GM12878 (cell line): ENCODE measurements around the gene EEFSEC.

Experiments
- BCL11A ChIP-seq: IDR thresholded peaks from 2 replicates; pipeline ENCODE4 v1.6.1; 2011; ENCODE audit warnings: low read depth, low read length
- BHLHE40 ChIP-seq, 2 experiments: fragments of 450-650 bp in 1 of 2; IDR thresholded peaks; 2 replicates each; pipeline ENCODE4 v1.6.1; 2011 to 2017; ENCODE audit warnings: low read depth in 2 of 2, borderline replicate concordance in 1 of 2, improper control_type of control experiment in 1 of 2, low read length in 1 of 2, mild to moderate bottlenecking in 1 of 2
- CREM ChIP-seq: IDR thresholded peaks from 2 replicates; pipeline ENCODE4 v1.6.1; 2014; ENCODE audit warnings: antibody characterized with exemption, low read depth
- GATAD2B ChIP-seq: fragments of 450-650 bp; conservative IDR thresholded peaks from 2 replicates; pipeline ENCODE4 v1.6.1; 2017; ENCODE audit warnings: low read depth, mild to moderate bottlenecking, moderate library complexity
- NFYB ChIP-seq: IDR thresholded peaks from 2 replicates; pipeline ENCODE4 v1.6.1; 2011; ENCODE audit warnings: low read depth, mild to moderate bottlenecking, low read length, improper control_type of control experiment, moderate library complexity; ENCODE audit not compliant: insufficient read depth
- NR2C2 ChIP-seq: IDR thresholded peaks from 2 replicates; pipeline ENCODE4 v1.6.1; 2011; ENCODE audit warnings: borderline replicate concordance, low read depth; ENCODE audit not compliant: control insufficient read depth, insufficient read length
- RBBP5 ChIP-seq: fragments of 200-600 bp; sonication (generic); conservative IDR thresholded peaks from 2 replicates; pipeline ENCODE4 v1.6.1; 2016
- TF ChIP-seq, protein P1 (sequence below), 3 experiments: IDR thresholded peaks in 2 of 3; conservative IDR thresholded peaks in 1 of 3; 2 replicates each; pipeline ENCODE4 v1.5.1; 2011; ENCODE audit warnings: low read depth in 3 of 3, low read length in 3 of 3, mild to moderate bottlenecking in 3 of 3, control low read depth in 2 of 3, moderate library complexity in 2 of 3, inconsistent platforms in 1 of 3, mixed read lengths in 1 of 3; ENCODE audit not compliant: control insufficient read depth in 2 of 3, insufficient read depth in 1 of 3; ENCODE audit errors: extremely low read depth in 1 of 3
- TF ChIP-seq, protein P2 (sequence below): IDR thresholded peaks from 2 replicates; pipeline ENCODE4 v1.6.1; 2011; ENCODE audit warnings: low read depth, low read length, improper control_type of control experiment, borderline replicate concordance
- TF ChIP-seq, protein P3 (sequence below): fragments of 450-650 bp; IDR thresholded peaks from 2 replicates; pipeline ENCODE4 v1.6.1; 2016; ENCODE audit warnings: mild to moderate bottlenecking, moderate library complexity, borderline replicate concordance
- TF ChIP-seq, protein P4 (sequence below): IDR thresholded peaks from 2 replicates; pipeline ENCODE4 v1.6.1; 2012; ENCODE audit warnings: improper control_type of control experiment, low read depth, low read length; ENCODE audit not compliant: insufficient replicate concordance
- TF ChIP-seq, protein P5 (sequence below): IDR thresholded peaks from 2 replicates; pipeline ENCODE4 v1.6.1; 2012; ENCODE audit warnings: mild to moderate bottlenecking, low read depth, low read length
- TF ChIP-seq, protein P6 (sequence below): fragments of 450-650 bp; formaldehyde crosslinking; IDR thresholded peaks from 2 replicates; pipeline ENCODE4 v1.4.0; 2020; ENCODE audit warnings: mild to moderate bottlenecking, moderate library complexity

DNA sequence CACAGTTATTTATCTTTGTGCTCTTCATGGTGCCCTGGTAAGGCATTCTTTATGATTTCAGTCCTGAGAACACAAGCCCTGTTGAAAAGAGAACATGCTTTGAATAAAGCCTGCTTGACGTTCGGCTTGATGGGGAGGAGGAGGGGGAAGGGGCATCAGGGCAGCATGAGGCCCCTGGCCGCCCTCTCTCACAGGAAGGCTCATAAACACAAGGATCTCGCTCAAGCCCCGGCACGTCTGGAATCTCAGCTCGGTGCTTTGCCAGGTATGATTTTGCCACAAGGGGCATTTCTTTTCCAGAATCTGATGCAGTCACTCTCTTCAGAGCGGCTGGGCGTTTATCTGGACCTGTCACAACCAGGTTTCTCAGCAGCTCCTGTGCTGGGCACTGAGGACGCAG, 184.0 kb downstream of the EEFSEC start:
- no peak for TF ChIP-seq BCL11A
- TF ChIP-seq, protein P1, sequence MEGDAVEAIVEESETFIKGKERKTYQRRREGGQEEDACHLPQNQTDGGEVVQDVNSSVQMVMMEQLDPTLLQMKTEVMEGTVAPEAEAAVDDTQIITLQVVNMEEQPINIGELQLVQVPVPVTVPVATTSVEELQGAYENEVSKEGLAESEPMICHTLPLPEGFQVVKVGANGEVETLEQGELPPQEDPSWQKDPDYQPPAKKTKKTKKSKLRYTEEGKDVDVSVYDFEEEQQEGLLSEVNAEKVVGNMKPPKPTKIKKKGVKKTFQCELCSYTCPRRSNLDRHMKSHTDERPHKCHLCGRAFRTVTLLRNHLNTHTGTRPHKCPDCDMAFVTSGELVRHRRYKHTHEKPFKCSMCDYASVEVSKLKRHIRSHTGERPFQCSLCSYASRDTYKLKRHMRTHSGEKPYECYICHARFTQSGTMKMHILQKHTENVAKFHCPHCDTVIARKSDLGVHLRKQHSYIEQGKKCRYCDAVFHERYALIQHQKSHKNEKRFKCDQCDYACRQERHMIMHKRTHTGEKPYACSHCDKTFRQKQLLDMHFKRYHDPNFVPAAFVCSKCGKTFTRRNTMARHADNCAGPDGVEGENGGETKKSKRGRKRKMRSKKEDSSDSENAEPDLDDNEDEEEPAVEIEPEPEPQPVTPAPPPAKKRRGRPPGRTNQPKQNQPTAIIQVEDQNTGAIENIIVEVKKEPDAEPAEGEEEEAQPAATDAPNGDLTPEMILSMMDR (IDR thresholded peaks at IDR 0.05 in 2 of 3, conservative IDR thresholded peaks at IDR 0.05 in 1 of 3; ENCODE audit: control insufficient read depth in 2 of 3, extremely low read depth in 1 of 3, insufficient read depth in 1 of 3, low read depth in 3 of 3, low read length in 3 of 3), result no peak
- TF ChIP-seq, protein P2, sequence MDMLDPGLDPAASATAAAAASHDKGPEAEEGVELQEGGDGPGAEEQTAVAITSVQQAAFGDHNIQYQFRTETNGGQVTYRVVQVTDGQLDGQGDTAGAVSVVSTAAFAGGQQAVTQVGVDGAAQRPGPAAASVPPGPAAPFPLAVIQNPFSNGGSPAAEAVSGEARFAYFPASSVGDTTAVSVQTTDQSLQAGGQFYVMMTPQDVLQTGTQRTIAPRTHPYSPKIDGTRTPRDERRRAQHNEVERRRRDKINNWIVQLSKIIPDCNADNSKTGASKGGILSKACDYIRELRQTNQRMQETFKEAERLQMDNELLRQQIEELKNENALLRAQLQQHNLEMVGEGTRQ, result no peak
- TF ChIP-seq GATAD2B, result no peak
- no peak for TF ChIP-seq NR2C2
- TF ChIP-seq, protein P3, sequence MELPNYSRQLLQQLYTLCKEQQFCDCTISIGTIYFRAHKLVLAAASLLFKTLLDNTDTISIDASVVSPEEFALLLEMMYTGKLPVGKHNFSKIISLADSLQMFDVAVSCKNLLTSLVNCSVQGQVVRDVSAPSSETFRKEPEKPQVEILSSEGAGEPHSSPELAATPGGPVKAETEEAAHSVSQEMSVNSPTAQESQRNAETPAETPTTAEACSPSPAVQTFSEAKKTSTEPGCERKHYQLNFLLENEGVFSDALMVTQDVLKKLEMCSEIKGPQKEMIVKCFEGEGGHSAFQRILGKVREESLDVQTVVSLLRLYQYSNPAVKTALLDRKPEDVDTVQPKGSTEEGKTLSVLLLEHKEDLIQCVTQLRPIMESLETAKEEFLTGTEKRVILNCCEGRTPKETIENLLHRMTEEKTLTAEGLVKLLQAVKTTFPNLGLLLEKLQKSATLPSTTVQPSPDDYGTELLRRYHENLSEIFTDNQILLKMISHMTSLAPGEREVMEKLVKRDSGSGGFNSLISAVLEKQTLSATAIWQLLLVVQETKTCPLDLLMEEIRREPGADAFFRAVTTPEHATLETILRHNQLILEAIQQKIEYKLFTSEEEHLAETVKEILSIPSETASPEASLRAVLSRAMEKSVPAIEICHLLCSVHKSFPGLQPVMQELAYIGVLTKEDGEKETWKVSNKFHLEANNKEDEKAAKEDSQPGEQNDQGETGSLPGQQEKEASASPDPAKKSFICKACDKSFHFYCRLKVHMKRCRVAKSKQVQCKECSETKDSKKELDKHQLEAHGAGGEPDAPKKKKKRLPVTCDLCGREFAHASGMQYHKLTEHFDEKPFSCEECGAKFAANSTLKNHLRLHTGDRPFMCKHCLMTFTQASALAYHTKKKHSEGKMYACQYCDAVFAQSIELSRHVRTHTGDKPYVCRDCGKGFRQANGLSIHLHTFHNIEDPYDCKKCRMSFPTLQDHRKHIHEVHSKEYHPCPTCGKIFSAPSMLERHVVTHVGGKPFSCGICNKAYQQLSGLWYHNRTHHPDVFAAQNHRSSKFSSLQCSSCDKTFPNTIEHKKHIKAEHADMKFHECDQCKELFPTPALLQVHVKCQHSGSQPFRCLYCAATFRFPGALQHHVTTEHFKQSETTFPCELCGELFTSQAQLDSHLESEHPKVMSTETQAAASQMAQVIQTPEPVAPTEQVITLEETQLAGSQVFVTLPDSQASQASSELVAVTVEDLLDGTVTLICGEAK, result no peak
- TF ChIP-seq, protein P4, sequence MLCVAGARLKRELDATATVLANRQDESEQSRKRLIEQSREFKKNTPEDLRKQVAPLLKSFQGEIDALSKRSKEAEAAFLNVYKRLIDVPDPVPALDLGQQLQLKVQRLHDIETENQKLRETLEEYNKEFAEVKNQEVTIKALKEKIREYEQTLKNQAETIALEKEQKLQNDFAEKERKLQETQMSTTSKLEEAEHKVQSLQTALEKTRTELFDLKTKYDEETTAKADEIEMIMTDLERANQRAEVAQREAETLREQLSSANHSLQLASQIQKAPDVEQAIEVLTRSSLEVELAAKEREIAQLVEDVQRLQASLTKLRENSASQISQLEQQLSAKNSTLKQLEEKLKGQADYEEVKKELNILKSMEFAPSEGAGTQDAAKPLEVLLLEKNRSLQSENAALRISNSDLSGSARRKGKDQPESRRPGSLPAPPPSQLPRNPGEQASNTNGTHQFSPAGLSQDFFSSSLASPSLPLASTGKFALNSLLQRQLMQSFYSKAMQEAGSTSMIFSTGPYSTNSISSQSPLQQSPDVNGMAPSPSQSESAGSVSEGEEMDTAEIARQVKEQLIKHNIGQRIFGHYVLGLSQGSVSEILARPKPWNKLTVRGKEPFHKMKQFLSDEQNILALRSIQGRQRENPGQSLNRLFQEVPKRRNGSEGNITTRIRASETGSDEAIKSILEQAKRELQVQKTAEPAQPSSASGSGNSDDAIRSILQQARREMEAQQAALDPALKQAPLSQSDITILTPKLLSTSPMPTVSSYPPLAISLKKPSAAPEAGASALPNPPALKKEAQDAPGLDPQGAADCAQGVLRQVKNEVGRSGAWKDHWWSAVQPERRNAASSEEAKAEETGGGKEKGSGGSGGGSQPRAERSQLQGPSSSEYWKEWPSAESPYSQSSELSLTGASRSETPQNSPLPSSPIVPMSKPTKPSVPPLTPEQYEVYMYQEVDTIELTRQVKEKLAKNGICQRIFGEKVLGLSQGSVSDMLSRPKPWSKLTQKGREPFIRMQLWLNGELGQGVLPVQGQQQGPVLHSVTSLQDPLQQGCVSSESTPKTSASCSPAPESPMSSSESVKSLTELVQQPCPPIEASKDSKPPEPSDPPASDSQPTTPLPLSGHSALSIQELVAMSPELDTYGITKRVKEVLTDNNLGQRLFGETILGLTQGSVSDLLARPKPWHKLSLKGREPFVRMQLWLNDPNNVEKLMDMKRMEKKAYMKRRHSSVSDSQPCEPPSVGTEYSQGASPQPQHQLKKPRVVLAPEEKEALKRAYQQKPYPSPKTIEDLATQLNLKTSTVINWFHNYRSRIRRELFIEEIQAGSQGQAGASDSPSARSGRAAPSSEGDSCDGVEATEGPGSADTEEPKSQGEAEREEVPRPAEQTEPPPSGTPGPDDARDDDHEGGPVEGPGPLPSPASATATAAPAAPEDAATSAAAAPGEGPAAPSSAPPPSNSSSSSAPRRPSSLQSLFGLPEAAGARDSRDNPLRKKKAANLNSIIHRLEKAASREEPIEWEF, result no peak
- TF ChIP-seq BHLHE40 (IDR thresholded peaks at IDR 0.05; ENCODE audit: borderline replicate concordance in 1 of 2, low read depth in 2 of 2, low read length in 1 of 2), result no peak
- TF ChIP-seq, protein P5, sequence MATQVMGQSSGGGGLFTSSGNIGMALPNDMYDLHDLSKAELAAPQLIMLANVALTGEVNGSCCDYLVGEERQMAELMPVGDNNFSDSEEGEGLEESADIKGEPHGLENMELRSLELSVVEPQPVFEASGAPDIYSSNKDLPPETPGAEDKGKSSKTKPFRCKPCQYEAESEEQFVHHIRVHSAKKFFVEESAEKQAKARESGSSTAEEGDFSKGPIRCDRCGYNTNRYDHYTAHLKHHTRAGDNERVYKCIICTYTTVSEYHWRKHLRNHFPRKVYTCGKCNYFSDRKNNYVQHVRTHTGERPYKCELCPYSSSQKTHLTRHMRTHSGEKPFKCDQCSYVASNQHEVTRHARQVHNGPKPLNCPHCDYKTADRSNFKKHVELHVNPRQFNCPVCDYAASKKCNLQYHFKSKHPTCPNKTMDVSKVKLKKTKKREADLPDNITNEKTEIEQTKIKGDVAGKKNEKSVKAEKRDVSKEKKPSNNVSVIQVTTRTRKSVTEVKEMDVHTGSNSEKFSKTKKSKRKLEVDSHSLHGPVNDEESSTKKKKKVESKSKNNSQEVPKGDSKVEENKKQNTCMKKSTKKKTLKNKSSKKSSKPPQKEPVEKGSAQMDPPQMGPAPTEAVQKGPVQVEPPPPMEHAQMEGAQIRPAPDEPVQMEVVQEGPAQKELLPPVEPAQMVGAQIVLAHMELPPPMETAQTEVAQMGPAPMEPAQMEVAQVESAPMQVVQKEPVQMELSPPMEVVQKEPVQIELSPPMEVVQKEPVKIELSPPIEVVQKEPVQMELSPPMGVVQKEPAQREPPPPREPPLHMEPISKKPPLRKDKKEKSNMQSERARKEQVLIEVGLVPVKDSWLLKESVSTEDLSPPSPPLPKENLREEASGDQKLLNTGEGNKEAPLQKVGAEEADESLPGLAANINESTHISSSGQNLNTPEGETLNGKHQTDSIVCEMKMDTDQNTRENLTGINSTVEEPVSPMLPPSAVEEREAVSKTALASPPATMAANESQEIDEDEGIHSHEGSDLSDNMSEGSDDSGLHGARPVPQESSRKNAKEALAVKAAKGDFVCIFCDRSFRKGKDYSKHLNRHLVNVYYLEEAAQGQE, result no peak
- no peak for TF ChIP-seq NFYB
- no peak for TF ChIP-seq RBBP5
- no peak for TF ChIP-seq CREM
- TF ChIP-seq, protein P6, sequence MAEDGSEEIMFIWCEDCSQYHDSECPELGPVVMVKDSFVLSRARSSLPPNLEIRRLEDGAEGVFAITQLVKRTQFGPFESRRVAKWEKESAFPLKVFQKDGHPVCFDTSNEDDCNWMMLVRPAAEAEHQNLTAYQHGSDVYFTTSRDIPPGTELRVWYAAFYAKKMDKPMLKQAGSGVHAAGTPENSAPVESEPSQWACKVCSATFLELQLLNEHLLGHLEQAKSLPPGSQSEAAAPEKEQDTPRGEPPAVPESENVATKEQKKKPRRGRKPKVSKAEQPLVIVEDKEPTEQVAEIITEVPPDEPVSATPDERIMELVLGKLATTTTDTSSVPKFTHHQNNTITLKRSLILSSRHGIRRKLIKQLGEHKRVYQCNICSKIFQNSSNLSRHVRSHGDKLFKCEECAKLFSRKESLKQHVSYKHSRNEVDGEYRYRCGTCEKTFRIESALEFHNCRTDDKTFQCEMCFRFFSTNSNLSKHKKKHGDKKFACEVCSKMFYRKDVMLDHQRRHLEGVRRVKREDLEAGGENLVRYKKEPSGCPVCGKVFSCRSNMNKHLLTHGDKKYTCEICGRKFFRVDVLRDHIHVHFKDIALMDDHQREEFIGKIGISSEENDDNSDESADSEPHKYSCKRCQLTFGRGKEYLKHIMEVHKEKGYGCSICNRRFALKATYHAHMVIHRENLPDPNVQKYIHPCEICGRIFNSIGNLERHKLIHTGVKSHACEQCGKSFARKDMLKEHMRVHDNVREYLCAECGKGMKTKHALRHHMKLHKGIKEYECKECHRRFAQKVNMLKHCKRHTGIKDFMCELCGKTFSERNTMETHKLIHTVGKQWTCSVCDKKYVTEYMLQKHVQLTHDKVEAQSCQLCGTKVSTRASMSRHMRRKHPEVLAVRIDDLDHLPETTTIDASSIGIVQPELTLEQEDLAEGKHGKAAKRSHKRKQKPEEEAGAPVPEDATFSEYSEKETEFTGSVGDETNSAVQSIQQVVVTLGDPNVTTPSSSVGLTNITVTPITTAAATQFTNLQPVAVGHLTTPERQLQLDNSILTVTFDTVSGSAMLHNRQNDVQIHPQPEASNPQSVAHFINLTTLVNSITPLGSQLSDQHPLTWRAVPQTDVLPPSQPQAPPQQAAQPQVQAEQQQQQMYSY (CRISPR knock-in tag), result no peak
